DOHH2 (cell line): ENCODE measurements around the gene ROBO2.

Source experiments
- EZH2phosphoT487 ChIP-seq: fragments of 200-600 bp; sonication (generic); IDR thresholded peaks from 2 replicates; pipeline ENCODE4 v1.6.1; 2017; ENCODE audit warnings: borderline replicate concordance, mild to moderate bottlenecking, antibody characterized with exemption, low read length, moderate library complexity, mixed read lengths
- TF ChIP-seq, protein P1 (sequence below): fragments of 200-600 bp; sonication (generic); IDR thresholded peaks from one replicate; pipeline ENCODE4 v1.5.1; 2014; ENCODE audit warnings: antibody characterized with exemption, mild to moderate bottlenecking, low read depth, low read length; ENCODE audit not compliant: poor library complexity, severe bottlenecking

DNA sequence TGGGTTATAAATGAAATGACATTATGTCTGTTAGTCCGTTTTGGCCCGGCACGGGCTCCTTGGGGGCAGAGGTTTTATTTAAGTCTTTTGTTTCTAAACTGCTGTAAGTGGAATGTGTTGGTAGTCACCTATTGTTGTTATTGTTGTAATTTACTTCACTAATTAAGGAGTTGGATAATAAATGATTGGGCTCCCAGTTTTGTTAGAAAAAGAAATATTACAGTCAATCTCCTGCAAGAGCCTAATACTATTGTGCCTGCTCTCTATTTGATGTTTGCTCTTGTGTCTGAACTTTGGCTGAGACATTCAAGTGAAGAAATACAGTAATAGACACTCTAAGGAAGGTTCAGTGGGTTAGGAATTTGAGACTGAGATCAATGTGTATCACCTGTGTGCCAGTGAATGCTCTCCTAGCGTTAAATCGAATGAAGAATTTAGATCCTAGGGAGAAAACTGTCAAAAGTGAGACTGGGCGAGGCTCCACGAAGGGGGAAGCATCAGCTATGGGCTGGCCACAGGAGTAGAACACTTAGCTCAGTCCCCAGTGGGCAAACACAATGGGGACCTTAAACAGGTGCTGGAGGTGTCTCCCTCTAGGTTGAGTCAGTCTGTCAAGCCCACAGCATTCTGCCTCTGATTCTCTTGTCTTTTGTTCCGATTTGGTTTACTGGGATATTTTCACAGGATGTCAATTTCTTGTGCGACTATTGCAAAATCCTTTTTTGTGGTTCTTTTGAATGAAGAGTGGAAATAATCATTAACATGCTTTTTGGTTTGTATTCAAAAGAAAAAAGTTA lies 1.2 kb downstream of the ROBO2 start:
- TF ChIP-seq, protein P1, sequence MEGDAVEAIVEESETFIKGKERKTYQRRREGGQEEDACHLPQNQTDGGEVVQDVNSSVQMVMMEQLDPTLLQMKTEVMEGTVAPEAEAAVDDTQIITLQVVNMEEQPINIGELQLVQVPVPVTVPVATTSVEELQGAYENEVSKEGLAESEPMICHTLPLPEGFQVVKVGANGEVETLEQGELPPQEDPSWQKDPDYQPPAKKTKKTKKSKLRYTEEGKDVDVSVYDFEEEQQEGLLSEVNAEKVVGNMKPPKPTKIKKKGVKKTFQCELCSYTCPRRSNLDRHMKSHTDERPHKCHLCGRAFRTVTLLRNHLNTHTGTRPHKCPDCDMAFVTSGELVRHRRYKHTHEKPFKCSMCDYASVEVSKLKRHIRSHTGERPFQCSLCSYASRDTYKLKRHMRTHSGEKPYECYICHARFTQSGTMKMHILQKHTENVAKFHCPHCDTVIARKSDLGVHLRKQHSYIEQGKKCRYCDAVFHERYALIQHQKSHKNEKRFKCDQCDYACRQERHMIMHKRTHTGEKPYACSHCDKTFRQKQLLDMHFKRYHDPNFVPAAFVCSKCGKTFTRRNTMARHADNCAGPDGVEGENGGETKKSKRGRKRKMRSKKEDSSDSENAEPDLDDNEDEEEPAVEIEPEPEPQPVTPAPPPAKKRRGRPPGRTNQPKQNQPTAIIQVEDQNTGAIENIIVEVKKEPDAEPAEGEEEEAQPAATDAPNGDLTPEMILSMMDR: no peak
- TF ChIP-seq EZH2phosphoT487: no peak
